Stimulated activated naive CD8-positive, alpha-beta T cell treated with anti-CD3 and anti-CD28 coated beads, Interleukin-15, Interleukin-2, amounts not matched to agents 100 ng/mL and 50 ng/mL, for 24 hours (primary cell): ENCODE measurements around the gene ABHD14A.

Source experiments
- H3K27ac Mint-ChIP-seq: one replicate; pipeline ENCODE4 v1.8.0; 2021; ENCODE audit warnings: mild to moderate bottlenecking, mixed read lengths
- H3K27me3 Mint-ChIP-seq: one replicate; pipeline ENCODE4 v1.8.0; 2021; ENCODE audit warnings: mixed read lengths
- H3K36me3 Mint-ChIP-seq: one replicate; pipeline ENCODE4 v1.8.0; 2021; ENCODE audit warnings: low read depth, mixed read lengths
- H3K4me1 Mint-ChIP-seq: one replicate; pipeline ENCODE4 v1.8.0; 2021; ENCODE audit warnings: low read depth, mixed read lengths
- H3K4me3 Mint-ChIP-seq: one replicate; pipeline ENCODE4 v1.8.0; 2021; ENCODE audit warnings: mild to moderate bottlenecking, mixed read lengths
- H3K9me3 Mint-ChIP-seq: one replicate; pipeline ENCODE4 v1.8.0; 2021; ENCODE audit warnings: mixed read lengths

Gene ABHD14A

DNA sequence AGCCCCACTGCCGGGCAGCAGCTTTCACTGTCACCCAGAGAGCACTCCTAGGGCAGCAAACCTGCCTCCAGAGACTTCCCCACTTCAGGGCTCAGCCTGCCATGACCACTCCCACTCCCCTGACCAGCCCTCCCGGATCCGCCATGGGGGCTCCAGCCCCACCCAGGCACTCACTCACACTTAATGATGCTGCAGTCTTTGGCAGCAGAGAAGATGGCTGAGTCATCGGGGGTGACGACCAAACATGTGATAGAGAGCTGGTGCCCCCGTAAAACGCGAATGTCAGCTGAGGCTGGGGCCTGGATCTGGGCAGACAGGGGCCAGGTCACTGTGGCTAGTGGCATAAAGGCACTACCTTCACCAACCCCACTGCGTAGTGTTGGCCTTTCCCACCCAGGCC is 37.9 kb upstream of the ABHD14A start:
- peaks cover 30% of the 10 kb centered on the region for H3K4me1 Mint-ChIP-seq
- H3K27ac Mint-ChIP-seq = no peak overlapping the region
- H3K27me3 Mint-ChIP-seq = no peaks in the 10 kb centered on the region
- H3K9me3 Mint-ChIP-seq = no peaks in the 10 kb centered on the region
- no peak overlapping the region for H3K4me3 Mint-ChIP-seq
- peaks cover 68% of the 10 kb centered on the region for H3K36me3 Mint-ChIP-seq

DNA sequence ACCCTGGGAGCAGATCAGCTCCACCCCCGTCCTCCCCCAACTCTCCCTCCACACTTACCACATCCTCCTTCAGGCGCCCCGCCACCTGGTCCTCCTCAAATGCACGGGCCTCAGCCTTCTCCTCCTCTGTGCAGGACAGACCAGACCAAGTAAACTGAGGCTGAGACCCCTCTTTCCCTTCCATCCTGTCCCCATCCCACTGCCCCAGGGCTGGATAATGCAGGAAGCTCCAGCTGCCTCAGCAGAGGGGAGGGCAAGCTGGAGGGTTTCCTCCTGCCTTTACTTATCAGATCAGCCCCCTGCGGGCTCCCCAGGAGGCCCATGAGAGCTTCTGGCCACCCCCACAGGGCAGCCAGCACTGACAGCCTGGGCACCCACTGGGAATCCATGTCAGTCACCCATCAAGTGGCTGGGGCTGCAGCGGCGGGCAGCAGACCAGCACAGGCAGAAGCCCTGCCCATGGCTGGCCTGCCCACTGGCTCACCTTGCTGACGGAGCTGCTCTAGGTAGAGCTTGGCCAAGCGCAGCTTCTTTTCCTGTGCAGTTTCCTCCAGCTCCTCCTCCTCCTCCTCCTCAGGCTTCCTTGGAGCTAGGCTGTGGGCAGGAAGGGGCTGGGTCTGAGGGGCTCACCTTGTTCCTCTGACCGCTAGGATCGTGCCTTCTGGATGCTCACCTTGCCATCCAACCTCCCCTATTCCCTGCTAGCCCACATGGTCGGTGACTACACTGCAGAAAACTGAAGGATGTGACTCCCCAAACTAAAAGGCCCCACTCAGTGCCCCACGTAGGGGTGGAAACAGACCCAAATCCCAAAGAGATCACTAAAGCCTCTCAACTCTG is 37.0 kb upstream of the ABHD14A start:
- Mint-ChIP-seq H3K27ac (no peak overlapping the region), H3K9me3 (no peaks in the 10 kb centered on the region), H3K4me3 (no peak overlapping the region), H3K4me1 (peaks cover 34% of the 10 kb centered on the region), H3K27me3 (no peaks in the 10 kb centered on the region), H3K36me3 (peaks cover 68% of the 10 kb centered on the region)

- peaks cover 63% of the 10 kb centered on the region for H3K36me3 Mint-ChIP-seq
- H3K9me3 Mint-ChIP-seq = no peaks in the 10 kb centered on the region
- peak overlapping the region; percentile 3 for H3K4me3 Mint-ChIP-seq
- H3K27ac Mint-ChIP-seq = peak overlapping the region; percentile 66
- no peaks in the 10 kb centered on the region for H3K27me3 Mint-ChIP-seq
- H3K4me1 Mint-ChIP-seq = peaks cover 38% of the 10 kb centered on the region
Measured at GRCh38 chr3:51938780-51939425, 36.0 kb upstream of the ABHD14A start.

GRCh38 chr3:51940648-51941462 is 34.0 kb upstream of the ABHD14A start:
- Mint-ChIP-seq H3K27ac (peak overlapping the region; percentile 87), H3K4me3 (peak overlapping the region; percentile 90), H3K36me3 (peaks cover 45% of the 10 kb centered on the region), H3K4me1 (peaks cover 38% of the 10 kb centered on the region), H3K27me3 (no peaks in the 10 kb centered on the region), H3K9me3 (no peaks in the 10 kb centered on the region)

- Mint-ChIP-seq H3K36me3 (peaks cover 40% of the 10 kb centered on the region), H3K4me1 (peaks cover 38% of the 10 kb centered on the region), H3K27me3 (no peaks in the 10 kb centered on the region), H3K27ac (peak overlapping the region; percentile 87), H3K4me3 (peak overlapping the region; percentile 90), H3K9me3 (no peaks in the 10 kb centered on the region)
Measured at GRCh38 chr3:51941463-51941797, 33.4 kb upstream of the ABHD14A start.

- H3K36me3 Mint-ChIP-seq = peaks cover 34% of the 10 kb centered on the region
- peak within 1 kb of the TSS; percentile 87 for H3K27ac Mint-ChIP-seq
- no peaks in the 10 kb centered on the region for H3K9me3 Mint-ChIP-seq
- peaks cover 38% of the 10 kb centered on the region for H3K4me1 Mint-ChIP-seq
- peak within 1 kb of the TSS; percentile 90 for H3K4me3 Mint-ChIP-seq
- H3K27me3 Mint-ChIP-seq = no peaks in the 10 kb centered on the region
Measured at GRCh38 chr3:51941798-51942602, 32.9 kb upstream of the ABHD14A start, which contains the start of the genes PARP3 and RRP9. TSS of gene PARP3 (plus strand) at chr3:51942363. CDS start at chr3:51943356, 993 bp downstream. TSS of gene RRP9 (minus strand) at chr3:51941904. CDS start at chr3:51941867, 37 bp downstream.

DNA sequence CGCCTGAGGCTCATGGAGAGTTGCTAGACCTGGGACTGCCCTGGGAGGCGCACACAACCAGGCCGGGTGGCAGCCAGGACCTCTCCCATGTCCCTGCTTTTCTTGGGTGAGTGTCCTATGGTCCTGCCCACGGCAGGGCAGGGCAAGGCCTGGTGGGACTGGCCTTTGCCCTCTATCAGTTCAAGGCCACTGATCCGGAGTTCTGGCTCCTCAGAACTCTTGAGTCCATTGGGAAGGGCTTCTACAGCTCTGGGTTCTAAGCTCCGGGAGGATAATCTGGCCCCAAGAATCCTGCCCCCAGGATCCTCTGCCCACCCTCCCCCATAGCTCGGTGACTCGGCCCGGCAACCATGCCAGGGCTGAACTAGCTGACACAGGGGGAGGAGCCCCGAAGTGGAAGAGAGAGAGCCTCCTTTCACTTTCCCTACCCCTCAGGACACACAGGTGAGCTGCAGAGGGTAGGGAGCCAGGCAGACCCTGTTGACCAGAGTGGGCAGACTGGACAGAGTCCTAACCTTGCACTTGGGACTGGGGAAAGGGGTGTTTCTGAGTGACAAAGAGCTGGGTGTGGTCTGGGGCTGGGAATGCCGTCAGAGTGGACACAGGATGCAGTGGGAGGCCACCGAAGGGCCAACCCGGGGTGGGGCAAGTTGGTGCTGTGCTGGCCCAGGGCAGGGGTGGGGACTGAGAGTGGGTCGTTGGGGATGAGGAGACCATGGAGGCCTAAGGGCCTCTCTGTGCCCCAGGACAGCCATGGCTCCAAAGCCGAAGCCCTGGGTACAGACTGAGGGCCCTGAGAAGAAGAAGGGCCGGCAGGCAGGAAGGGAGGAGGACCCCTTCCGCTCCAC is 32.0 kb upstream of the ABHD14A start:
- Mint-ChIP-seq H3K27me3 (no peaks in the 10 kb centered on the region), H3K9me3 (no peaks in the 10 kb centered on the region), H3K4me1 (peaks cover 38% of the 10 kb centered on the region), H3K36me3 (peaks cover 28% of the 10 kb centered on the region), H3K27ac (peak overlapping the region; percentile 85), H3K4me3 (peak overlapping the region; percentile 90)

DNA sequence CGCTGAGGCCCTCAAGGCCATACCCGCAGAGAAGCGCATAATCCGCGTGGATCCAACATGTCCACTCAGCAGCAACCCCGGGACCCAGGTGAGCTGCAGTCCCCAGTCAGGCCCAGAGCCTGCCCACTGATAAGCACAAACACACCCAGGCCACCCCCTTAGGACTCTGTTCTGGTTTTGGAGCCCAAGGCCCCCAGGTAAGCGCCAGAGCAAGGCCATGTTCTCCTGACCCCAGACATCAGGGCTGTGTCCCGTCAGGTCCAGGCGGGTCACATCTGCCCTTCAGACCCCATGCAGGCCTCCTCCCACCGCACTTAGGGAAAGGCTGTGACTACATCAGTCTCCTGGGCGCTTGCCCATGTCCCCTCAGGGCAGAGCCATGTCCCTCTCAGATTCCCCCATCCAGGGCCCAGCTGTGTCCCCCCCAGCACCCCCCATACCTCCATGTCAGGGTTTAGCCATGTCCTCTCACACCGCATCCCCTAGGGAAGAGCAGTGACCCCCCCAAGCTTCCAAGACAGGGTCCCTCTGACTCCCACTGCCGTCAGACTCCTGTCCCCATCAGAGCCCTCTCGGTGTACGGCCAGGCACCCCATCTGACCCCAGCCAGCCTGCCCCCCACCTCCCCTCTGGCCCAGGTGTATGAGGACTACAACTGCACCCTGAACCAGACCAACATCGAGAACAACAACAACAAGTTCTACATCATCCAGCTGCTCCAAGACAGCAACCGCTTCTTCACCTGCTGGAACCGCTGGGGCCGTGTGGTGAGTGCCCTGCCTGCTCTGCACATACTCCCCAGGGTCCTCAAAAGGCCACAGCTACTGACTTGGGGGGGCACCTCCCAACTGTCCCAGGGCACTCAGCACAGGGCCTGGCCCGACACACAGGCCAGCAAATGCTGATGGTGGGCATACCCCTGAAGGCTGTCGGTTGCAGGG is 31.1 kb upstream of the ABHD14A start:
- Mint-ChIP-seq H3K4me3 (no peak overlapping the region), H3K9me3 (no peaks in the 10 kb centered on the region), H3K27me3 (no peaks in the 10 kb centered on the region), H3K36me3 (peaks cover 21% of the 10 kb centered on the region), H3K4me1 (peaks cover 33% of the 10 kb centered on the region), H3K27ac (peak overlapping the region; percentile 85)

DNA sequence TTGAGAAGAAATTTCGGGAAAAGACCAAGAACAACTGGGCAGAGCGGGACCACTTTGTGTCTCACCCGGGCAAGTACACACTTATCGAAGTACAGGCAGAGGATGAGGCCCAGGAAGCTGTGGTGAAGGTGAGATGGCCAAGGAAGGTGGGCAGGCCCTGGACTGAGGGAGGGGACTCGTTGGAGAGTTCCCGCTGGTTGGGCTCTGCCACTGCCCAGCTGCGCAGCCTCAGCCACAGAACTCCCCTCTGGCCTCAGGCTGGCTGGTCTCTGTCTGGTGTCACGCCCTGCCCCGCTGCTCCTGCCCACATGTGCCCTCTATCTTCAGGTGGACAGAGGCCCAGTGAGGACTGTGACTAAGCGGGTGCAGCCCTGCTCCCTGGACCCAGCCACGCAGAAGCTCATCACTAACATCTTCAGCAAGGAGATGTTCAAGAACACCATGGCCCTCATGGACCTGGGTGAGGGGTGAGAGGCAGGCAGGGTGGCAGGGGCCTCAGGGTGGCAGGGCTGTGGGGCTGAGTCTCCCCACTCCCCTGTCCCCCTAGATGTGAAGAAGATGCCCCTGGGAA is 30.3 kb upstream of the ABHD14A start:
- Mint-ChIP-seq H3K27me3 (no peaks in the 10 kb centered on the region), H3K4me3 (no peak overlapping the region), H3K36me3 (peaks cover 15% of the 10 kb centered on the region), H3K4me1 (peaks cover 25% of the 10 kb centered on the region), H3K27ac (no peak overlapping the region), H3K9me3 (no peaks in the 10 kb centered on the region)

DNA sequence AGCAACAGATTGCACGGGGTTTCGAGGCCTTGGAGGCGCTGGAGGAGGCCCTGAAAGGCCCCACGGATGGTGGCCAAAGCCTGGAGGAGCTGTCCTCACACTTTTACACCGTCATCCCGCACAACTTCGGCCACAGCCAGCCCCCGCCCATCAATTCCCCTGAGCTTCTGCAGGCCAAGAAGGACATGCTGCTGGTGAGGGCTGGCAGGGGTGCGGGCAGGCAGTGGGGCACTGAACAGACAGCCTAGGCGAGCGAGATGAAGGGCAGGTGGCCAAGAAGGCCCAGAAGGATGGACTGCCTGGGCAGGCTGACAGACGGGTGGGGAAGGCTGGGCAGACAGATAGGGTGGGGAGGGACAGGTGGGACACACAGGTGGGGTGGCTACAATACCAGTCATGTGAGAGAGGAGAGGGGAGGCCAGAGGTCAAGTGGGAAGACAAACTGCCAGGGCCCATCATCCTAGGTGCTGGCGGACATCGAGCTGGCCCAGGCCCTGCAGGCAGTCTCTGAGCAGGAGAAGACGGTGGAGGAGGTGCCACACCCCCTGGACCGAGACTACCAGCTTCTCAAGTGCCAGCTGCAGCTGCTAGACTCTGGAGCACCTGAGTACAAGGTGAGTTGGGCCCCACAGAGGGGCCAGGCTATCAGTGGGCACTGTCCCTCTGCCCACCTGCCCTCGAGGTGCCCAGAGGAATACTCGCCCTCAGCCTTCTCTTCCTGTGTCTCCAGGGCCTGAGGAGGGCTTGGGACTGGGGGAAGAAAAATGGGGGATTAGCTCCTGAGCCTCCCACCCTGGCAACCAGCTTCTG is 29.6 kb upstream of the ABHD14A start:
- peaks cover 18% of the 10 kb centered on the region for H3K4me1 Mint-ChIP-seq
- H3K27ac Mint-ChIP-seq = no peak overlapping the region
- H3K36me3 Mint-ChIP-seq = peaks cover 10% of the 10 kb centered on the region
- no peaks in the 10 kb centered on the region for H3K27me3 Mint-ChIP-seq
- no peak overlapping the region for H3K4me3 Mint-ChIP-seq
- no peaks in the 10 kb centered on the region for H3K9me3 Mint-ChIP-seq

DNA sequence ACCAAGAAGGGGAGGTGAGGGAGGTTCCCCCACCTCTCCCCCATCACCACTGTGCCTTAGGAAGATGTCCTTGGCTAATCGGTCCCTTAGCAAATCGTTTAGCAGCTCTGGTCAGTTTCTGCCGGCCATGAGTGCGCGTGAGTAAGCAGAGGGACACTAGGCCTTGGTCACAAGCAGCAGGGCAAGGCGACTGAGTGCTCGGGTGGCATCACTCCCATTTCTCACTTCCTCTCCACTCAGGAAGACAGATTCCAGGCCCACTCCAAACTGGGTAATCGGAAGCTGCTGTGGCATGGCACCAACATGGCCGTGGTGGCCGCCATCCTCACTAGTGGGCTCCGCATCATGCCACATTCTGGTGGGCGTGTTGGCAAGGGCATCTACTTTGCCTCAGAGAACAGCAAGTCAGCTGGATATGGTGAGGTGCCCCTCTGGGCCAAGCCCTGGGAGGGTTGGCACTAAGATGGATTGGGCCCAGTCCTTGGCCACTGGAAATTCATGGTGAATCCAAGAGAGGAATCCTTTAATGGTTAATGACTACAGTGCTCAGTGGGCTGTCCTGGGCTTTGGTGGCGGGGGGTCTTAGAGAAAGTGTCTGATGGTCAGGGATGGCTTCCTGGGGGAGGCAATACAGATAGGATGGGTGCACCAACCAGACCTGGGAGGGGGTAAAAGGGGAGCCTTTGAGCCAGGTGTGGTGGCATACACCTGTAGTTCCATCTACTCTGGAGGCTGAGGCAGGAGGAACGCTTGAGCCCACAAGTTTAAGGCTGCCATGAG is 28.7 kb upstream of the ABHD14A start:
- Mint-ChIP-seq H3K27ac (no peak overlapping the region), H3K9me3 (no peaks in the 10 kb centered on the region), H3K27me3 (no peaks in the 10 kb centered on the region), H3K4me1 (peaks cover 9% of the 10 kb centered on the region), H3K4me3 (no peak overlapping the region), H3K36me3 (peaks cover 1% of the 10 kb centered on the region)
